HG03025 (cell line): ENCODE data around the gene VN1R5.
"Not testable (repeated sequence)": the region's sequence is repeated elsewhere in the genome, so short reads cannot be mapped to it uniquely, and the experiment has no call there.

Experiments used
- ATAC-seq: cut with Tn5 transposase; IDR thresholded peaks from one replicate; pipeline ENCODE4 v1.9.1; 2021; ENCODE audit warnings: mild to moderate bottlenecking, moderate library complexity; ENCODE audit not compliant: unreplicated experiment, low FRiP score

VN1R5 gene

DNA sequence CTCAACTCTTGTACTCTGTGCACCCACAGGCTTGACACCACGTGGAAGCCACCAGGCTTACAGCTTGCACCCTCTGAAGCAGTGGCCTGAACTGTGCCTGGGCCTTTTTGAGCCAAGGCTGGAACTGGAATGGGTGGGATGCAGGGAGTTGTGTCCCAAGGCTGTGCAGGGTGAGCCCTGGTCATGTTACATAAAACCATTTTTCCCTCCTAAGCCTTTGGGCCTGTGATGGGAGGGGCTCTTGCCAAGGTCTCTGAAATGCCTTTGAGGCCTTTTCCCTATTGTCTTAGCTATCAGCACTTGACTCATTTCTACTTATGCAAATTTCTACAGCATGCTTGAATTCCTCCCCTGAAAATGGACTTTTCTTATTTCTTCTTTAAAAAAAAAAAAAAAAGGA is 14.1 kb downstream of the VN1R5 start:
- ATAC-seq, result no peak

DNA sequence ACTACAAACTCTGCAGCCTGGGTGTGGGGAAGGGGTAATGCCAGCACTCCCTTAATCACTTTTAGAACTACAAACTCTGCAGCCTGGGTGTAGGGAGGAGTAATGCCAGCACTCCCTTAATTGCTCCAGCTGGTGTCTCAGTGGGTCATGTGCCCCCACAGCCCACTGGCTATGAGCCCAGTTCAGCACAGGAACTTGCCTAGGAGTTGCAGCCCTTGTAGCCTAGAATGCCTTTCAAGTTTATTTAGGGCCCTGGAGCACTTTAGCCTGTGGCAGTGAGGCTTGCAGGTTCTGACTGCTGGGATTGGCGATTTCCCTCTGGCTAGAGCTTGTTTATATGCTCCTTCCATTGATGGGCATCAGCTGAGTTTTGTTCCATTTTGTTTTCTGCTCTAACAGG is 17.1 kb downstream of the VN1R5 start:
- ATAC-seq, result no peak

DNA sequence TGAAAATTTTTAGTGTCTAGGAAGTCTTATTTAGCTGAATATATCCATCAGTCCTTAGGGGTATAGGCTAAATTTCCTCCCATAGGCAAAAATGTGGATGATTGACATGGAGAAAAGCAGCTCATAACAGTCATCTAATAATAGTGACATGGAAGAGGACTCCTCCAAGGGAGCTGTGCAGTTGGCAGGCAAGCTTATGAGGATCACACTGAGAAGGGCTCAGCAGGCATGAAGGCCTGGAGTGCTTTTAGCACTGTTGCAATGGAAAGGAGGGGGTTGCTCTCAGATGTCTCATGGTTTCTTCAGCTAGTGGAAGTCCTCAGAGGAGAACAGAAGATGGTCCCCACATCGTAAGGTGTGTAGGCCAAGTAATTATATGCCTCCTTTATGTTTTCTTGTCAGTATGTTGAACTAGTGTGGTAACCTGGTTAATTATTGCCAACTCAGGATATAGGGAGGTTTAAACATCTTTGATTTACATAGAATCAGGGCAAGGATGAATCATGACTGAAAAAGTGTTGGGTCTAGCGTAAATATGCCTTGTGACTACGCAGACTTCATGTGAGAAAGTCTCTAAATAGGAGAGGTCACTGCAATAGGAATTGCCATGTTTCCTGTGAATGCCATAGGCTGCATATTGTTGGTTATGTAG is 18.9 kb downstream of the VN1R5 start:
- ATAC-seq, result no peak

DNA sequence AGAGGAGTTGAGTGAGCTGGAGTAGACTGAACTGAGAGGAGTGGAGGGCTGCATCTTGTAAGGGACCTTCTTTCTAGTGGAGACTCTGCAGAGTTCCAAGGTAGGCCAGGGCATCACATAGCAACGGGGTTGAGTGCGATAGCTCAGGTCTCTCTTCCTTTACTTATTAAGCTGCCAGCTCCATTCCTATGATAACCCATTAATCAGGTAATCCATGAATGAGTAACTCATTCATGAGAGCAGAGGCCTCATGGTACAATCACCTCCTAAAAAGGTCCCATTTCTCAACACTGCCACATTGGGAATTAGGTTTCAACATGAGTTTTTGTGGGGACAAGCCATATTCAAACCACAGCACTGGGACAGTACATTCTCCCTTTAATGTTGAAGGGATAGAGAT is 21.3 kb downstream of the VN1R5 start:
- ATAC-seq, result no peak

DNA sequence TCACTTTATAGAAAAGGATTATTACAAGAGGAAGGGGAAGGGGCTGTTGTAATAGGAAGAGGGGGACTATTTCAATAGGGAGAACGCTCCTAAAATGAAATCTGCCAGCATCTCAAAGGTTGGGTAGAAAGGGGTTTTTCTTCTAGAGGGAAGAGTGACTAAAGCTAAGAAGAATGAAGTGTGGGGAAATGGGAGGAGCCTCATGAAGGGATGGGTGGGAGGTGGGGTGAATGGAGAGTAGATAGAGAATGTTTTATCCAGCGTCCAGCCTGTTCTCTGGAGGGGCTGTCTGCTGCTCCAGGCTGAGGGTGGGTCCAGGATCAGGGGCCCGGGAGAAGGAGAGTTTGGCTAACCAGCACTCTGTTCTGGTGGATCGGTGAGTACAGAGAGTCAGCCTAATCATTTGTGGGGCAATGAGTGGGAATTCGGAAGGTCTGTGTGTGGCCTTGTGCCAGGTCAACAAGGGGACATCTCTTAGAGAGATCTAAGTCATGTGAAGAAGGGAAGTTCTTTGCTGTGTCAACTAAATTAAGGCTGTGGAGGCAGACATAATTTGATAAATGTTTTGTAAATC is 25.2 kb downstream of the VN1R5 start:
- ATAC-seq, result no peak

DNA sequence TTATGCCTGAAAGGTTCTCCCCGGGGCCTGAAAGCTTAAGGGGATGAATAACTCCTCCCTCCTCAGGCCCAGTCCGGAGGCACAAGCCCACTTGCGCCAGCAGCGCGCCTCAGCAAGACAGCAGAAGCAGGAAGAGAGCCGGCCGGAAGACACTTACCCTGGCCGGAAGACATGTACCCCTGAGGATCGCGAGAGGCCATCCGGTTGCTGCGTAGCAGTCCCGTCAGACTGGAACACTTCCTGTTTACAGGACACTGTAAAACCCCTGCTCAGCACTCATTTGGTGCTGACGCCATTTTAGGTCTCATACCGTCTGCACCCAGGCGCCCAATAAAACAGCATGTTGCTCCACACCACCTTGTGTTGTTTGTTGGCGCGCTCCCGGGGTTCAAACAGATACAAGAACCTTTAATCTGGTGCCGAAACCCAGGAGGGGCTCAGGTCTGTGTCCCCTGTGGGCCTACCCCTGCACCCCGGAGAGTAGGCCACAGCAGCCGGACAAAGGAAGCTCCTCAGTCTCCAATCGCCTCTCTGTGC is 30.3 kb downstream of the VN1R5 start:
- ATAC-seq, result no peak

DNA sequence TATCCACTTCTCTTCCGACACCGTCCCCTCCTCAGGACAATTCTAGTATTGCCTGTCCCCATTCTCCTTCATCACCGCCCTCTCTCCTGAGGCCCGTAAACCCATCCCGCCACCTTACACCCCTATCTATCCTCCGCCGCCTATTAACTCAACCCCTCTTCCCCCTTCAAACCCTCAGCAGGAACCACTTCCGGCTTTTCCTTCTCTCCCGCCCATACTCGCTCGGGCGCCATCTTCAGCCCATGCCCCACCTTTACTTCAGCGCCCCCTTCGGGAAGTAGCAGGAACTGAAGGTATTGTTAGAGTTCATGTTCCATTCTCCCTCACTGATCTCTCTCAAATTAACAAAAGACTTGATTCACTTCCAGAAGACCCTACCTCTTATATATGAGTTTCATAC is 31.6 kb downstream of the VN1R5 start:
- ATAC-seq, result no peak

DNA sequence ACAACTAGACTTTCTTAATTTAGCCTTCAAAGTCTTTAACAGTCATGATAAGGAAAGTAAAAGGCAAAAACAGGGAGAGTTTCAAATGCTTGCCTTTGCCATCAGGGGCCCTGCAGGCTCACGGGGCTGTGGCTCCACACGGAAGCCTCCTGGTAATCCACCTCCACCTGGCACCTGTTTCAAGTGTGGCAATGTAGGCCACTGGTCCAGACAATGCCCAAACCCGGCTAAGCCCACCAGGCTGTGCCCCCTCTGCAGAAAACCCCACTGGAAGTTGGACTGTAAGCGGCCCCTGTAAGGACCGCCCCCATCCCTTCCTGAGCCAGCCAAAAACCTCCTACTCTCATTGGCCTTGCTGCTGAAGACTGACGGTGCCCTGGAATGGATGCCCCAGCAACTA is 32.5 kb downstream of the VN1R5 start:
- ATAC-seq, result no peak

DNA sequence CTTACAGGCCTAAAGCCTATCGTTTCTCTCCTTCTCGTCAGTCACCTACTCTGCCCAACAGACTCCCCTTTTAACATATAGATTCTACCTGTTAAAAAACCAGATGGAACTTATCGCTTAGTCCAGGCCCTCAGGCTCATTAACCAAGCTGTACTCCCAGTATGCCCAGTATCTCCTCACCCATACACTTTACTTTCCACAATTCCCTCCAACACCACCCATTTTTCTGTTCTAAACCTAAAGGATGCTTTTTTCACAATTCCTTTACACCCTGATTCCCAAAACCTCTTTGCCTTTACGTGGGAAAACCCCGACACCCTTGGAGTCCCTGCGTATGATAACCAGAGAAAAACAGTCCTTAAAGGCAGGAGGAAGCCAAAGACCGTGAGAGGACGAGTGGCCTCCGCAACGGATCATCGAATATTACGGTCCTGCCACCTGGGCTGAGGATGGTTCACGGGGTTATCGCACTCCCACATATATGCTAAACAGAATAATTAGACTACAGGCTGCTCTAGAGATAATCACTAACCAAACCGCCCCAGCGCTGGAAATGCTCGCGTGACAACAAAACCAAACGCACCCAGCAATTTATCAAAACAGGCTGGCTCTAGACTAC is 33.5 kb downstream of the VN1R5 start:
- not testable (repeated sequence) for ATAC-seq

DNA sequence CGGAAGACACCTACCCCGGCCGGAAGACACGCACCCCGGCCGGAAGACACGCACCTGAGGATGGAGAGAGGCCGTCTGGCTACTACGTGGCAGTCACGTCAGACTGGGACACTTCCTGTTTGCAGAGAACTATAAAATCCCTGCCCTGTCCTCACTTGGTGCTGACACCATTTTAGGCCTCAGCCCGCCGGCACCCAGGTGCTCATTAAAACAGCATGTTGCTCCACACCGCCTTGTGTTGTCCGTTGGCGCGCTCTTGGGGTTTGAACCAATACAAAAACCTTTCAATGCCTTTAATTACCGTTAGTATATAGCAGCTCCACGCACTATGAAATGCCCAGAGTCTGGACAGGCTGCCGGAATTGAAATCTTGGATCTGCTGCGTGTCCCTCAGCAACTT is 34.7 kb downstream of the VN1R5 start:
- ATAC-seq, result no peak

DNA sequence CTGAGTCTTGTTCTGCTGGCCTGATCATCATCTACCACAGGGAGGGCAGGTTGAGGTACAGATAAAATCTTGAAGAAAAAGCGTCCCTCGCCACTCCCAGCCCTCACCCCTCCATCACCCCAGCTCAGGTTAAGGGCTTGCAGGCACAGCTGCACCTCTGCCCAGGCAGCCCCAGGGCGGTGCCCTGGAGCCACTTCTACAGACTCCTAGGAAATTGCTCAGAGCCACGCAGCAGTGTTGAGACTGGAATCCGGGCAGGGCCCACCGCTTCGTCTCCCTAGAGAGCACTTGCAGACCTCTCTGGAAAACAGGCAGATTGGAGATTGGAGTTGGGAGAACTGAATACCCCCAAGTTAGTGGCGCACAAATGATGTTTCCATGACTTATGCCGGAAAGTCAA is 35.3 kb downstream of the VN1R5 start:
- no peak for ATAC-seq

DNA sequence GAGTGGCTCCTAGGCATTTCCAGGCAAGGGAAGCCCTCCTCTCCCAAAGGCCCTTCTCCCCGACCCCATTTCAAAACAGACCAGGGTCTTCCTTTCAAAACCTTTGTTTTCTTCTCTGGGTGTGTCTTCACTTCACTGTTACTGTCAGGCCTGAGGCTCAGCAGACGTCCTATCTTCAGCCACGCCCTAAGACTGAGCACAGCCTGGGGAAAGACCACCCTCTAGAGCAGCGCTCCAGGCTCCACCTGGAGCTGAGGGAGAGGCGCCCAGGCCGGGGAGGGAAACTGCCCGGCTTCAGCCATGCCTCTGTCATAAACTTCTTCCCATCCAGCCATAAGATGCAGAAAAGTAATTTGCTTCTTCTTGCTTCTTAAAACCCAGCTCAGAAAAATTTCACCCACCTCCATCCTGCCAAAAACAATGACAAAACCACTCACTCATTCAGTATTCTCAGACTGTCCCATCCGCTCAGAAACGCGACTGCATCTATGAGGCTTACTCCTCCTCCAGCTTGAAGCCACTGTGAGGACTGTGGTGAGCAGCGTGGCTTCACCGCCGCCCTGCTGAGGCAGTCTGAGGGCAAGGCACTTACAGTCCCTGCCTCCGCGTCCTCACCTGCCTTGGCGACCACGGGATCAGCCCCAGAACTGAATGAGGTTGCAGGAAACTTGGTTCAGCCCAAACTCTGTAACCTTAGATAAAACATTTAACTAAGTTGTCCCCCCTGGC is 36.1 kb downstream of the VN1R5 start:
- ATAC-seq, result no peak

DNA sequence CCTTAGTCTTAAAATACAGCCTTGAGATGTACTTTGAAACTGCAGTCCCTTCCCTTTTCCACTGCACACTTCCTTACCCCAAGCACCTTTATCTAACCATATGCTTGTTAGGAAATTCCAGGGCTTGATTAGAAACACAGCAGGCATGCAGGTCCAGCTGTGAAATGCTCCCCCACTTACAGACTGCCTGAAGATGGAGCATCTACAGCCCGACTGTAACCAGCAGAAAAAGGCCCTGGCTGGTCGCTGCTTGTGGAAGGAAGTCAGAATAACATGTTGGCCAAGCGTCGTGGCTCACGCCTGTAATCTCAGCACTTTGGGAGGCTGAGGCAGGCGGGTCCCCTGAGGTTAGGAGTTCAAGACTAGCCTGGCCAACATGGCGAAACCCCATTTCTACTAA is 37.2 kb downstream of the VN1R5 start:
- ATAC-seq, result no peak

DNA sequence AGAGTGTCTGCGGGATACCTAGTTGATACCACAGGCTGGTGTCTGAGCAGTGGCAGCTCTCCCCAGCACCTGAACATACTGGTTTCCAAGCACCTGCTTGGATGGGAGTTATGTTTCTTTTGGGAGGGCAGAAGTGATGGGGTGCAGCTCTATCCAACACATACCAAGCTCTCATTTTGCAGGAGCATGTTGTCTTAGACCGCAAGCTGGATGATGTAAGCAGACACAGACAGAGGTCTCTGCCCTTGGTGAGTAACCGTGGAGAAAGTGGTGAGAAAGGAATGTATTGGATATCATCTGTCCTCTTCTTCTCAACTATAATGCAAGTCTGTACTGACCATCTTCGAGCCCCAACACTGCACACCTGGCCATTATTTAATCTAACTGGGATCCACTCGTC is 38.4 kb downstream of the VN1R5 start:
- no peak for ATAC-seq

DNA sequence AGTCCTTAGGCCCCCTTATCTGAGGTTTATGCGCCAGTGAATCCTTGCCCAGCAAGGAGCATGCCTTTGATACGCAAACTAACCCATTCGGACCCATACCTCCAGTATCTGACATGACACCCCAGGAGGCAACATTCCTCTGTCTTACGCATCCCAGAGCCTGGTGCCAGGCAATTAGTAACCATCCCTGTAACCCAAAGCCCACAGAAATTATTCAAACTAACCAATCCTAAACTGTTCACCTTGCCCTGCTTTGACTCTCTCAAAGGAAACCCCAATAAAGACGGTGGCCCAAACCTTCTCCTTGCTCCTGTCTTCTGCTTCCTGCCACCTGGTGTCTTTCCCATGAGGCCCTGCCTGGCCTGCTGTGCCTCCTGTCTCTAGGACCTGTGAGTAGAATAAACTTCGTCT is 39.4 kb downstream of the VN1R5 start:
- no peak for ATAC-seq

DNA sequence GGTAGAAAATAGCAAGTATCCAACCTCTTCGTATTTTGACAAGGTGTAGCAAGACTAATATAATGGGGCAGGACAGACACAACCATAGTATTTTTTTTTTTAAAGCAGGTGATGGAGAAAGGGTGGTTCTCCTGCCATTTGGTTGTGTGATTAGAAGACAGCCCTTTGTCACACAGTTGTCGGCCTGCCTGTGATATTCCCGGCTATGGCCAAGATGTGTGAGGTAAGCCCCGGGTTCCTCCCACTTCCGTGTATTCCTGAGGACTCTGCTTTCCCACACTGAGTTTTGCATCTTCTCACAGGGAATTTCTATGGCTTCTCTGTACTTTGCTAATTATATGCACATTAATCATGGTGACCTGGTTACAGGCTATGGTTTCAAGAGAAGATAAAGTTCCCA is 39.9 kb downstream of the VN1R5 start:
- no peak for ATAC-seq

DNA sequence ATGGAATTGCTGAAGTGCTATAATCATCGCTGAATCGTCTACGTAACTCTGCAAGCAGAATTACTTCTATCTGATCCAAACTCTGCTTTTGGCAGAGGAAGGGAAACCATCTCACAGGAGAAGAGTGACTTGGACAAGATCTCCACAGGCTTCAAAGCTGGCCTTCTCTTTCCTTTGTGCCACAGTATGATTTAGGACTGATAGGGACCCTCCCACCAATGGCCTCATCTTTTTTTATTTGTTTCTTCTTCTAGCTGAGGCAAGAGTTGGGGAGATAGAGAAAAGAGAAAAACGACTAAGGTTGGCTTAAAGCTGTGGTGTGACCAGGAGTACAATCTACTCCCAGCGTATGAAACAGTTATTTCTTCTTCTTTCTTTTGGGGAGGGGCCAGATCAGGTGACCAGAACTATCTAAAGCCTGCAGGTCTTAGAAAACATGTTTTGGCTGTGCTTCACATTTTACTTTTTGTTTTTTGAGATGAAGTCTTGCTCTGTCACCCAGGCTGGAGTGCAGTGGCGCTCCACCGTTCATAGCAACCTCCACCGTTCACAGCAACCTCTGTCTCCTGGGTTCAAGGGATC is 40.8 kb downstream of the VN1R5 start:
- no peak for ATAC-seq

DNA sequence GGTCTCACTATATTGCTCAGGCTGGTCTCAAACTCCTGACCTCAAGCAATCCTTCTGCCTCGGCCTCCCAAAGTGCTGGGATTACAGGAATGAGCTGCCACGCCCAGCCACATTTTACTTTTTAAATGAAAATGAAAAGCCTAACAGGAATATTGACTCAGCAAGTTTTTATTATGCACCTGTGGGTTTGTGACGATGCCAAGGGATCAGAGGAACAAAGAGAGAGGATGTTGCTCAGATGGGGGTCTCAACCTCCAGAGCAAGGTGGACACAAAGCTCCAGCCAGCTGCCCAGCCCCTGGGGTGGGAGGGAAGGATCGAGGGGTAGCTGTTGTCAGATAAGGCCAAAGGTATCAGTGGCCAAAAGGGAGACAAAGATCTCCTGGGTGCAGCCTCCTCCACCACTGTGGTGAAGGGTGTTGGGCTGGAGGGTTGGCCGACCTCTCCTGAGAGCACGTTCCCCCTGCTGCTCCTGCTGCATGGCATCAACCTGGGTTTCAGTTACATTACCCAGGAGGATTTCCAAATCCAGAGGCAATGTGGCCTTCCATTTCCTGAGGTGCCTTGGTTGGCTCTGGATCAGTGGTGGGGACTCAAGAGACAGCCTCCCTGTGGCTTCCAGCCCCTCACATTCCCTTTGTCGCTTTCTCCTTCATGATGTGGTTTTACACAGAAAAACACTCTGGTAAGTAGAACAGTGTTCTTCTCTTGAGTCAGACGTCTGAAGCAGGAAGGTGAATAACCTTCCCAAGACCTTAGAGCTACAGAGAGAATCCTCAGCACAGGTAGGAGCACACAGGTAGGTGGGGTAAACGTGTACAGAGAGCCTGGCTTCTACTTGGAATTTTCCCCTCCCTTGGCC is 41.6 kb downstream of the VN1R5 start:
- no peak for ATAC-seq

DNA sequence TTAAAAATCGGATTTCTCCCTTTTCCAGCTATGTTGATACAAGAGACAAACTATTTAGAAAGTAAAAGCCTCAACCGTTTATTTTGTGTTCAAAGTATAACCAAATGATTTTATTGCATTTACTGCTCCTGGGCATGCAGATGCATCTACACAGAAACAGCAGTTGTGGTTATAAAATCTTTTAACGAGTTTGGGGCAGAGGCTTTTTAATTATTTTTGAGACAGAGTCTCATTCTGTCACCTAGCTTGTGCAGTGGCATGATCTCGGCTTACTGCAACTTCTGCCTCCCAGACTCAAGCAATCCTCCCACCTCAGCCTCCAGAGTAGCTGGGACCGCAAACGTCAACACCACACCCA is 42.2 kb downstream of the VN1R5 start:
- no peak for ATAC-seq

DNA sequence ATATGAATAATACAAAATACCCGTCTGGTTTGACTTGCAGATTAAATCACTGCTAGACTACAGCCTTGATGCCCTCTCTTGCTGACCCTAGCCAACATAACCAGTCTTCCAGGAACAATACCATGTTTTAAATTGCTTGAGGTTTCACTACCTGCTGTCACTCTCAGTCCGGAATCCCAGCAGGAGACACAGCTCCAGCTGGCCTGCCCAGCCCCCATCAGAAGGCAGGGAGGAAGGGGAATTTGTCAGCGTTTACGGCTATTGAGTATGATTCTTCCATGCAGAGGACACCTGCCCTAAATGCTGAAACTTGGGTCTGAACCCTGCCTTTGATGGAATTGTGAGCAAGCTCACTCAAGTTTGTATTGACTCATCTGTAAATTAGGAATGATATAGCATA is 42.8 kb downstream of the VN1R5 start:
- no peak for ATAC-seq
